Peyer's patch (tissue), 4 donors: ENCODE measurements around the gene LCN9. TPM values are rescaled to one million over a fixed set of nuclear protein-coding genes. Genes with fewer than 3 reads are reported as not detected.

Experiments used
- DNase-seq, 3 donors: peaks; one replicate each; pipeline ENCODE4 v3.0.0-alpha.2; 2017 to 2019
- H3K27ac ChIP-seq, 4 donors: fragments of 200-600 bp; sonication (generic); one replicate each; pipeline ENCODE4 v1.5.1; 2016 to 2019
- H3K27me3 ChIP-seq, 2 donors: fragments of 200-600 bp; sonication (generic); one replicate each; pipeline ENCODE4 v1.5.1; 2019
- H3K36me3 ChIP-seq, 3 donors: fragments of 200-600 bp; sonication (generic); one replicate each; pipeline ENCODE4 v1.5.1; 2016 to 2019
- H3K4me1 ChIP-seq, 4 donors: fragments of 200-600 bp; sonication (generic); one replicate each; pipeline ENCODE4 v1.5.1; 2016 to 2019
- H3K4me3 ChIP-seq, 4 donors: fragments of 200-600 bp; sonication (generic); 1 replicate in 3 of 4; 2 replicates in 1 of 4; pipeline ENCODE4 v1.5.1; 2016 to 2019; ENCODE audit warnings: mild to moderate bottlenecking in 1 of 4
- H3K9me3 ChIP-seq, 4 donors: fragments of 200-600 bp; sonication (generic); one replicate each; pipeline ENCODE4 v1.5.1; 2016 to 2019; ENCODE audit warnings: mild to moderate bottlenecking in 1 of 4
- CTCF ChIP-seq, 6 experiments: fragments of 450-650 bp in 4 of 6; fragments of 200-600 bp in 2 of 6; sonication (generic) in 1 of 6; IDR thresholded peaks; one replicate each; pipeline ENCODE4 v1.5.1; 2017 to 2019; ENCODE audit warnings: antibody characterized with exemption in 6 of 6, mild to moderate bottlenecking in 3 of 6, moderate library complexity in 1 of 6
- POLR2A ChIP-seq, 2 donors: fragments of 450-650 bp; IDR thresholded peaks; one replicate each; pipeline ENCODE4 v1.5.1; 2017; ENCODE audit warnings: antibody characterized with exemption in 2 of 2, mild to moderate bottlenecking in 2 of 2, moderate library complexity in 2 of 2
- total RNA-seq, 4 donors: library from RNA; depleted of rRNA; stranded (reverse); fragments of >200 nt; gene quantifications; one replicate each; pipeline ENCODE4 v1.1.0, GENCODE V29; 2016

The LCN9 gene
- total RNA-seq, 4 donors from 2014 or later: not detected

- Histone ChIP-seq H3K4me3 (no peak overlapping the region), H3K9me3 (no peaks in the 10 kb centered on the region), H3K4me1 (no peaks in the 10 kb centered on the region), H3K27ac (no peak overlapping the region), H3K27me3 (no peaks in the 10 kb centered on the region), H3K36me3 (no peaks in the 10 kb centered on the region)
- TF ChIP-seq CTCF (IDR thresholded peaks at IDR 0.05): no peak
- TF ChIP-seq POLR2A (IDR thresholded peaks at IDR 0.05): no peak
- no peak for DNase-seq
These were observed 21.6 kb downstream of the LCN9 start for GRCh38 chr9:135684691-135685090.

GRCh38 chr9:135687216-135687615 is 24.1 kb downstream of the LCN9 start:
- Histone ChIP-seq H3K4me3 (no peak overlapping the region), H3K4me1 (no peaks in the 10 kb centered on the region), H3K9me3 (no peaks in the 10 kb centered on the region), H3K36me3 (no peaks in the 10 kb centered on the region), H3K27ac (no peak overlapping the region), H3K27me3 (no peaks in the 10 kb centered on the region)
- no peak for TF ChIP-seq CTCF (IDR thresholded peaks at IDR 0.05)
- no peak for TF ChIP-seq POLR2A (IDR thresholded peaks at IDR 0.05)
- no peak for DNase-seq

GRCh38 chr9:135689011-135689410 is 25.9 kb downstream of the LCN9 start:
- no peak overlapping the region for H3K4me3 ChIP-seq
- no peak for TF ChIP-seq CTCF (IDR thresholded peaks at IDR 0.05)
- TF ChIP-seq POLR2A (IDR thresholded peaks at IDR 0.05): no peak
- no peaks in the 10 kb centered on the region for H3K36me3 ChIP-seq
- H3K4me1 ChIP-seq: no peaks in the 10 kb centered on the region
- H3K27me3 ChIP-seq: no peaks in the 10 kb centered on the region
- H3K27ac ChIP-seq: no peak overlapping the region
- no peaks in the 10 kb centered on the region for H3K9me3 ChIP-seq
- DNase-seq: no peak

GRCh38 chr9:135690836-135691570 is 27.9 kb downstream of the LCN9 start:
- H3K9me3 ChIP-seq: no peaks in the 10 kb centered on the region
- TF ChIP-seq POLR2A (IDR thresholded peaks at IDR 0.05): no peak
- no peak for TF ChIP-seq CTCF (IDR thresholded peaks at IDR 0.05)
- DNase-seq: no peak
- no peak overlapping the region for H3K4me3 ChIP-seq
- no peak overlapping the region for H3K27ac ChIP-seq
- no peaks in the 10 kb centered on the region for H3K4me1 ChIP-seq
- H3K27me3 ChIP-seq: no peaks in the 10 kb centered on the region
- no peaks in the 10 kb centered on the region for H3K36me3 ChIP-seq

GRCh38 chr9:135692410-135692809 is 29.3 kb downstream of the LCN9 start:
- Histone ChIP-seq H3K27me3 (no peaks in the 10 kb centered on the region), H3K9me3 (no peaks in the 10 kb centered on the region), H3K4me3 (no peak overlapping the region), H3K27ac (no peak overlapping the region), H3K4me1 (no peaks in the 10 kb centered on the region), H3K36me3 (no peaks in the 10 kb centered on the region)
- no peak for TF ChIP-seq POLR2A (IDR thresholded peaks at IDR 0.05)
- TF ChIP-seq CTCF (IDR thresholded peaks at IDR 0.05): no peak
- DNase-seq: no peak
